Subcutaneous abdominal adipose tissue (tissue), 5 donors: ENCODE data around the gene C19orf33.

Experiments
- H3K27ac ChIP-seq: one replicate; pipeline ENCODE4 v1.7.0; 2013; ENCODE audit warnings: low read depth, mild to moderate bottlenecking, inconsistent platforms, low read length, moderate library complexity
- H3K27me3 ChIP-seq, 5 donors: one replicate each; pipeline ENCODE4 v1.7.0; 2013; ENCODE audit warnings: low read length in 5 of 5, inconsistent platforms in 1 of 5; ENCODE audit not compliant: control insufficient read depth in 5 of 5, insufficient read depth in 4 of 5
- H3K36me3 ChIP-seq, 5 donors: one replicate each; pipeline ENCODE4 v1.7.0; 2013; ENCODE audit warnings: low read length in 5 of 5; ENCODE audit not compliant: control insufficient read depth in 5 of 5, insufficient read depth in 5 of 5
- H3K4me1 ChIP-seq, 5 donors: one replicate each; pipeline ENCODE4 v1.7.0; 2013; ENCODE audit warnings: low read length in 5 of 5, mild to moderate bottlenecking in 3 of 5, moderate library complexity in 1 of 5; ENCODE audit not compliant: control insufficient read depth in 5 of 5, insufficient read depth in 5 of 5
- H3K4me3 ChIP-seq, 5 donors: one replicate each; pipeline ENCODE4 v1.7.0; 2013; ENCODE audit warnings: low read length in 5 of 5, low read depth in 1 of 5
- H3K9ac ChIP-seq, 5 donors: one replicate each; pipeline ENCODE4 v1.7.0; 2013; ENCODE audit warnings: low read length in 5 of 5, mild to moderate bottlenecking in 4 of 5, moderate library complexity in 3 of 5
- H3K9me3 ChIP-seq, 5 donors: one replicate each; pipeline ENCODE4 v1.7.0; 2013; ENCODE audit warnings: low read length in 5 of 5; ENCODE audit not compliant: control insufficient read depth in 5 of 5
- donor health status: healthy.
- donor health status: healthy.
- donor health status: healthy.
- donor health status: healthy.
- donor health status: healthy.

The C19orf33 gene

GRCh38 chr19:38318660-38319059, 14.6 kb downstream of the C19orf33 start:
- no peak overlapping the region for H3K4me3 ChIP-seq
- peaks cover 0 to 4% (median 0%) of the 10 kb centered on the region in 5 donors for H3K27me3 ChIP-seq
- no peak overlapping the region for H3K27ac ChIP-seq
- no peaks in the 10 kb centered on the region for H3K36me3 ChIP-seq
- peaks cover 2 to 66% (median 59%) of the 10 kb centered on the region in 5 donors for H3K4me1 ChIP-seq
- H3K9ac ChIP-seq: no peak overlapping the region
- H3K9me3 ChIP-seq: no peaks in the 10 kb centered on the region

- Histone ChIP-seq H3K27ac (no peak within 1 kb of the TSS), H3K4me1 (peaks cover 2 to 63% (median 56%) of the 10 kb centered on the region in 5 donors), H3K9me3 (no peaks in the 10 kb centered on the region), H3K36me3 (peaks cover 0 to 3% (median 0%) of the 10 kb centered on the region in 5 donors), H3K27me3 (peaks cover 0 to 4% (median 0%) of the 10 kb centered on the region in 5 donors), H3K9ac (peak within 1 kb of the TSS; percentile 1 to 72 (median 25)), H3K4me3 (peak within 1 kb of the TSS; percentile 57 to 79 (median 71))
These were observed 15.6 kb downstream of the C19orf33 start, which contains the start of gene KCNK6 for GRCh38 chr19:38319421-38320258. KCNK6 (plus strand) TSS chr19:38319845; CDS start chr19:38319951, 106 bp downstream.

- H3K9ac ChIP-seq: peak overlapping the region in 2 of 5 donors; percentile 25 to 38
- H3K4me1 ChIP-seq: peaks cover 2 to 55% (median 48%) of the 10 kb centered on the region in 5 donors
- H3K27ac ChIP-seq: no peak overlapping the region
These were observed 16.9 kb downstream of the C19orf33 start for GRCh38 chr19:38320969-38321339.

GRCh38 chr19:38321646-38322196, 17.7 kb downstream of the C19orf33 start:
- Histone ChIP-seq H3K27me3 (peaks cover 0 to 4% (median 0%) of the 10 kb centered on the region in 5 donors), H3K36me3 (peaks cover 0 to 14% (median 6%) of the 10 kb centered on the region in 5 donors), H3K27ac (no peak overlapping the region), H3K9me3 (no peaks in the 10 kb centered on the region), H3K4me3 (no peak overlapping the region), H3K9ac (peak overlapping the region in 3 of 5 donors; percentile 14 to 25 (median 20)), H3K4me1 (peaks cover 2 to 50% (median 40%) of the 10 kb centered on the region in 5 donors)

More at GRCh38 chr19:38320969-38321339, 16.9 kb downstream of the C19orf33 start:
- H3K9me3 ChIP-seq: no peaks in the 10 kb centered on the region
- peak overlapping the region in 3 of 5 donors; percentile 59 to 79 (median 71) for H3K4me3 ChIP-seq
- peaks cover 0 to 4% (median 0%) of the 10 kb centered on the region in 5 donors for H3K27me3 ChIP-seq
- peaks cover 0 to 10% (median 3%) of the 10 kb centered on the region in 5 donors for H3K36me3 ChIP-seq

GRCh38 chr19:38323291-38323690, 19.2 kb downstream of the C19orf33 start:
- Histone ChIP-seq H3K36me3 (peaks cover 0 to 30% (median 21%) of the 10 kb centered on the region in 5 donors), H3K9ac (no peak overlapping the region), H3K27ac (no peak overlapping the region), H3K4me3 (no peak overlapping the region), H3K9me3 (no peaks in the 10 kb centered on the region), H3K4me1 (peaks cover 2 to 42% (median 34%) of the 10 kb centered on the region in 5 donors), H3K27me3 (peaks cover 0 to 4% (median 0%) of the 10 kb centered on the region in 5 donors)

- H3K36me3 ChIP-seq: peaks cover 0 to 31% (median 23%) of the 10 kb centered on the region in 5 donors
- peaks cover 0 to 32% (median 25%) of the 10 kb centered on the region in 5 donors for H3K4me1 ChIP-seq
- H3K27ac ChIP-seq: no peak overlapping the region
- H3K4me3 ChIP-seq: no peak overlapping the region
- H3K9me3 ChIP-seq: no peaks in the 10 kb centered on the region
- H3K9ac ChIP-seq: peak overlapping the region in 2 of 5 donors; percentile 30 to 35
- peaks cover 0 to 1% (median 0%) of the 10 kb centered on the region in 5 donors for H3K27me3 ChIP-seq
These were observed 20.4 kb downstream of the C19orf33 start for GRCh38 chr19:38324431-38324830.

- Histone ChIP-seq H3K27ac (no peak overlapping the region), H3K36me3 (peaks cover 0 to 31% (median 23%) of the 10 kb centered on the region in 5 donors), H3K4me1 (peaks cover 0 to 12% (median 3%) of the 10 kb centered on the region in 5 donors), H3K27me3 (no peaks in the 10 kb centered on the region), H3K9me3 (no peaks in the 10 kb centered on the region), H3K4me3 (no peak overlapping the region), H3K9ac (no peak overlapping the region)
These were observed 22.5 kb downstream of the C19orf33 start for GRCh38 chr19:38326591-38326990.

GRCh38 chr19:38329651-38330050, 25.6 kb downstream of the C19orf33 start:
- Histone ChIP-seq H3K4me3 (no peak overlapping the region), H3K27ac (no peak overlapping the region), H3K4me1 (no peaks in the 10 kb centered on the region), H3K9me3 (no peaks in the 10 kb centered on the region), H3K27me3 (no peaks in the 10 kb centered on the region), H3K9ac (no peak overlapping the region), H3K36me3 (peaks cover 0 to 31% (median 22%) of the 10 kb centered on the region in 5 donors)

- Histone ChIP-seq H3K9me3 (no peaks in the 10 kb centered on the region), H3K4me3 (no peak overlapping the region), H3K27me3 (no peaks in the 10 kb centered on the region), H3K27ac (no peak overlapping the region), H3K36me3 (peaks cover 0 to 18% (median 17%) of the 10 kb centered on the region in 5 donors), H3K4me1 (peaks cover 0 to 6% (median 4%) of the 10 kb centered on the region in 5 donors), H3K9ac (no peak overlapping the region)
These were observed 27.7 kb downstream of the C19orf33 start for GRCh38 chr19:38331728-38332127.

GRCh38 chr19:38333245-38333644, 29.2 kb downstream of the C19orf33 start:
- Histone ChIP-seq H3K36me3 (peaks cover 0 to 3% (median 2%) of the 10 kb centered on the region in 5 donors), H3K9me3 (no peaks in the 10 kb centered on the region), H3K4me3 (no peak overlapping the region), H3K4me1 (peaks cover 4 to 13% (median 10%) of the 10 kb centered on the region in 5 donors), H3K27me3 (no peaks in the 10 kb centered on the region), H3K27ac (no peak overlapping the region), H3K9ac (no peak overlapping the region)
